HepG2 (cell line): ENCODE measurements around the gene PRR36. TPM values are rescaled to one million over a fixed set of nuclear protein-coding genes. Genes with fewer than 3 reads are reported as not detected.

Experiments
- BCL6 ChIP-seq: IDR thresholded peaks from 2 replicates; pipeline ENCODE4 v1.6.1; 2016; ENCODE audit warnings: missing genetic modification reagents, missing compliant biosample characterization
- HDAC2 ChIP-seq: sonication (generic); formaldehyde crosslinking; IDR thresholded peaks from 2 replicates; pipeline ENCODE4 v1.4.0; 2020; ENCODE audit warnings: missing genetic modification reagents
- NCOA5 ChIP-seq: sonication (generic); formaldehyde crosslinking; IDR thresholded peaks from 2 replicates; pipeline ENCODE4 v1.4.0; 2020; ENCODE audit warnings: missing genetic modification reagents
- XRCC5 ChIP-seq: fragments of 200-400 bp; formaldehyde crosslinking; optimal IDR thresholded peaks from 2 replicates; pipeline ENCODE3; 2017; ENCODE audit warnings: mild to moderate bottlenecking, low read length
- ZFYVE20 ChIP-seq: sonication (generic); formaldehyde crosslinking; IDR thresholded peaks from 2 replicates; pipeline ENCODE4 v1.8.0; 2023; ENCODE audit warnings: low read depth, mild to moderate bottlenecking, moderate library complexity, missing genetic modification reagents, borderline replicate concordance
- ZNF20 ChIP-seq: sonication (generic); formaldehyde crosslinking; IDR thresholded peaks from 2 replicates; pipeline ENCODE4 v1.4.0; 2020; ENCODE audit warnings: mild to moderate bottlenecking, moderate library complexity, missing genetic modification reagents
- ZNF350 ChIP-seq: sonication (generic); formaldehyde crosslinking; IDR thresholded peaks from 2 replicates; pipeline ENCODE4 v1.4.0; 2020; ENCODE audit warnings: mild to moderate bottlenecking, low read depth, missing genetic modification reagents, borderline replicate concordance
- ZNF441 ChIP-seq: sonication (generic); formaldehyde crosslinking; IDR thresholded peaks from 2 replicates; pipeline ENCODE4 v1.7.0; 2021; ENCODE audit warnings: missing genetic modification reagents, borderline replicate concordance
- ZNF589 ChIP-seq: sonication (generic); formaldehyde crosslinking; conservative IDR thresholded peaks from 2 replicates; pipeline ENCODE4 v1.8.0; 2022; ENCODE audit warnings: mild to moderate bottlenecking, moderate library complexity, missing genetic modification reagents
- ZSCAN25 ChIP-seq: sonication (generic); formaldehyde crosslinking; IDR thresholded peaks from 2 replicates; pipeline ENCODE4 v1.8.0; 2022; ENCODE audit warnings: mild to moderate bottlenecking, missing genetic modification reagents
- polyA plus RNA-seq, 8 experiments: library from polyadenylated mRNA; depleted of rRNA in 3 of 8; stranded (reverse) in 7 of 8; unstranded in 1 of 8; fragments of >200 nt; fragmentation: Illumina TruSeq in 4 of 8; extraction: Trizol in 4 of 8; gene quantifications; 2 replicates each; pipeline versions ENCODE4 v1.2.1 to v1.2.3, GENCODE V29; 2011 to 2016; ENCODE audit warnings: low read depth in 4 of 8, missing spikeins in 1 of 8, mixed read lengths in 1 of 8; ENCODE audit not compliant: insufficient read depth in 1 of 8
- total RNA-seq, 5 experiments: library from RNA; depleted of rRNA; stranded (reverse); fragments of >200 nt; fragmentation: Illumina TruSeq; extraction: Trizol; gene quantifications; 2 replicates each; pipeline ENCODE4 v1.2.3, GENCODE V29; 2016; ENCODE audit warnings: low read depth in 1 of 5
- TF ChIP-seq, protein P1 (sequence below): fragments of 450-650 bp; IDR thresholded peaks from 2 replicates; pipeline ENCODE4 v1.6.1; 2016
- TF ChIP-seq, protein P2 (sequence below): sonication (generic); formaldehyde crosslinking; IDR thresholded peaks from 2 replicates; pipeline ENCODE4 v1.4.0; 2020; ENCODE audit warnings: missing genetic modification reagents
- TF ChIP-seq, protein P3 (sequence below): IDR thresholded peaks from 2 replicates; pipeline ENCODE4 v1.6.1; 2016; ENCODE audit warnings: low read depth, borderline replicate concordance
- TF ChIP-seq, protein P4 (sequence below): sonication (generic); formaldehyde crosslinking; IDR thresholded peaks from 2 replicates; pipeline ENCODE4 v1.4.0; 2020; ENCODE audit warnings: mild to moderate bottlenecking, low read depth, missing genetic modification reagents
- TF ChIP-seq, protein P5 (sequence below): sonication (generic); formaldehyde crosslinking; IDR thresholded peaks from 2 replicates; pipeline ENCODE4 v1.8.0; 2022; ENCODE audit warnings: missing genetic modification reagents, low read depth, mild to moderate bottlenecking, borderline replicate concordance
- TF ChIP-seq, protein P6 (sequence below): IDR thresholded peaks from 2 replicates; pipeline ENCODE4 v1.6.1; 2016; ENCODE audit warnings: low read depth, missing genetic modification reagents, missing compliant biosample characterization

Gene PRR36
- total and polyA plus RNA-seq, 2 of the 13 experiments (the other 11 are each of a cell fraction or from before 2014, with no cell fraction given) = 0.07 to 0.17 TPM

DNA sequence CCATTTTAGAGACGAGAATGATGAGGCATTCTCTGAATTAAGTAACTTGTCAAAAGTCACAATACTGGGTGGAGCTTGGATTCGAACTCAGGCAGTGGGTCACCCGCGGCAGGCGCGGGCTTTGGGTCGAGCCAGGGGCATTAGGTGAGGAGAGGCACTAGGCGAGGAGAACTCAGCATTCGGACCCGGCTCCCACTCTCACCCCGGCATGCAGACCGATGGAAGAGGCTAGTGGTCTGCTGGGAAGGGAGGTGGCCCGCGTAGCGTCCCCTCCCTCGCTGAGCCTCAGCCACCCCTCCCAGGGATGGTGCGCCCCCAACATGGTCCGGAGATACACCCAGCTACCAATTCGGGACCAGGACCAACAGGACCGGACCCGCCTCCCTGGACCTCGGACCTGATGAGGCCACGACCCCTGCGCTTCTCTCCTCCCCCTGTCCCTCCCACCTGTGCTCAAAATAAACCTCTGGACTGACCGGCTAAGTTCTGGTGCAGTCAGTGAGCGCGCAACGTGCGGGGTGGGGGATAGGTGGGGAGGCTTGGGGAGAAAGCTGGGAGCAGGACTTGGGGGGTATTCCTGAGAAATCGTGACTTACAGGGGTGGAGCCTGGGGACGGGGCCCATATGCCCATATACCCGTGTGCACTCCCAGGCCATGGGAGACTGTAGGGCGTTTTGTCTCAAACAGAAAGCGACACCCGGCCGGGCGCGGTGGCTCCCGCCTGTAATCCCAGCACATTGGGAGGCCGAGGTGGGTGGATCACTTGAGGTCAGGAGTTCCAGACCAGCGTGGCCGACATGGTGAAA is 44.6 kb upstream of the PRR36 start (continued):
- TF ChIP-seq, protein P1, sequence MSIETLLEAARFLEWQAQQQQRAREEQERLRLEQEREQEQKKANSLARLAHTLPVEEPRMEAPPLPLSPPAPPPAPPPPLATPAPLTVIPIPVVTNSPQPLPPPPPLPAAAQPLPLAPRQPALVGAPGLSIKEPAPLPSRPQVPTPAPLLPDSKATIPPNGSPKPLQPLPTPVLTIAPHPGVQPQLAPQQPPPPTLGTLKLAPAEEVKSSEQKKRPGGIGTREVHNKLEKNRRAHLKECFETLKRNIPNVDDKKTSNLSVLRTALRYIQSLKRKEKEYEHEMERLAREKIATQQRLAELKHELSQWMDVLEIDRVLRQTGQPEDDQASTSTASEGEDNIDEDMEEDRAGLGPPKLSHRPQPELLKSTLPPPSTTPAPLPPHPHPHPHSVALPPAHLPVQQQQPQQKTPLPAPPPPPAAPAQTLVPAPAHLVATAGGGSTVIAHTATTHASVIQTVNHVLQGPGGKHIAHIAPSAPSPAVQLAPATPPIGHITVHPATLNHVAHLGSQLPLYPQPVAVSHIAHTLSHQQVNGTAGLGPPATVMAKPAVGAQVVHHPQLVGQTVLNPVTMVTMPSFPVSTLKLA = no peak
- TF ChIP-seq, protein P2, sequence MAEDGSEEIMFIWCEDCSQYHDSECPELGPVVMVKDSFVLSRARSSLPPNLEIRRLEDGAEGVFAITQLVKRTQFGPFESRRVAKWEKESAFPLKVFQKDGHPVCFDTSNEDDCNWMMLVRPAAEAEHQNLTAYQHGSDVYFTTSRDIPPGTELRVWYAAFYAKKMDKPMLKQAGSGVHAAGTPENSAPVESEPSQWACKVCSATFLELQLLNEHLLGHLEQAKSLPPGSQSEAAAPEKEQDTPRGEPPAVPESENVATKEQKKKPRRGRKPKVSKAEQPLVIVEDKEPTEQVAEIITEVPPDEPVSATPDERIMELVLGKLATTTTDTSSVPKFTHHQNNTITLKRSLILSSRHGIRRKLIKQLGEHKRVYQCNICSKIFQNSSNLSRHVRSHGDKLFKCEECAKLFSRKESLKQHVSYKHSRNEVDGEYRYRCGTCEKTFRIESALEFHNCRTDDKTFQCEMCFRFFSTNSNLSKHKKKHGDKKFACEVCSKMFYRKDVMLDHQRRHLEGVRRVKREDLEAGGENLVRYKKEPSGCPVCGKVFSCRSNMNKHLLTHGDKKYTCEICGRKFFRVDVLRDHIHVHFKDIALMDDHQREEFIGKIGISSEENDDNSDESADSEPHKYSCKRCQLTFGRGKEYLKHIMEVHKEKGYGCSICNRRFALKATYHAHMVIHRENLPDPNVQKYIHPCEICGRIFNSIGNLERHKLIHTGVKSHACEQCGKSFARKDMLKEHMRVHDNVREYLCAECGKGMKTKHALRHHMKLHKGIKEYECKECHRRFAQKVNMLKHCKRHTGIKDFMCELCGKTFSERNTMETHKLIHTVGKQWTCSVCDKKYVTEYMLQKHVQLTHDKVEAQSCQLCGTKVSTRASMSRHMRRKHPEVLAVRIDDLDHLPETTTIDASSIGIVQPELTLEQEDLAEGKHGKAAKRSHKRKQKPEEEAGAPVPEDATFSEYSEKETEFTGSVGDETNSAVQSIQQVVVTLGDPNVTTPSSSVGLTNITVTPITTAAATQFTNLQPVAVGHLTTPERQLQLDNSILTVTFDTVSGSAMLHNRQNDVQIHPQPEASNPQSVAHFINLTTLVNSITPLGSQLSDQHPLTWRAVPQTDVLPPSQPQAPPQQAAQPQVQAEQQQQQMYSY = no peak
- TF ChIP-seq ZNF441 (peak; percentile 46; the same call in 1 of the 2 replicates), ZSCAN25 (CRISPR knock-in tag) (peak; percentile 50; the same call in 1 of the 2 replicates), ZNF589 (CRISPR knock-in tag) (no peak), BCL6 (CRISPR knock-in tag) (no peak), HDAC2 (CRISPR knock-in tag) (peak; percentile 35), ZNF20 (no peak), XRCC5 (peak; percentile 44), NCOA5 (CRISPR knock-in tag) (no peak), ZFYVE20 (CRISPR knock-in tag) (no peak), ZNF350 (CRISPR knock-in tag) (no peak)
- TF ChIP-seq, protein P3, sequence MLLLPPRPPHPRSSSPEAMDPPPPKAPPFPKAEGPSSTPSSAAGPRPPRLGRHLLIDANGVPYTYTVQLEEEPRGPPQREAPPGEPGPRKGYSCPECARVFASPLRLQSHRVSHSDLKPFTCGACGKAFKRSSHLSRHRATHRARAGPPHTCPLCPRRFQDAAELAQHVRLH (CRISPR knock-in tag) = 0 out of 2 replicates have a peak, but pooled peaks have one; percentile 47
- TF ChIP-seq, protein P4, sequence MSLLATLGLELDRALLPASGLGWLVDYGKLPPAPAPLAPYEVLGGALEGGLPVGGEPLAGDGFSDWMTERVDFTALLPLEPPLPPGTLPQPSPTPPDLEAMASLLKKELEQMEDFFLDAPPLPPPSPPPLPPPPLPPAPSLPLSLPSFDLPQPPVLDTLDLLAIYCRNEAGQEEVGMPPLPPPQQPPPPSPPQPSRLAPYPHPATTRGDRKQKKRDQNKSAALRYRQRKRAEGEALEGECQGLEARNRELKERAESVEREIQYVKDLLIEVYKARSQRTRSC (CRISPR knock-in tag) = no peak
- TF ChIP-seq, protein P5, sequence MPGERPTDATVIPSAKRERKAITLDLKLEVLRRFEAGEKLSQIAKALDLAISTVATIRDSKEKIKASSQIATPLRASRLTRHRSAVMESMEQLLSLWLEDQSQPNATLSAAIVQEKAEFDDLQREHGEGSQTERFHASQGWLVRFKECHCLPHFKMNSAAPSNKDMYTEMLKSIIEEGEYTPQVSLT (CRISPR knock-in tag) = no peak
- TF ChIP-seq, protein P6, sequence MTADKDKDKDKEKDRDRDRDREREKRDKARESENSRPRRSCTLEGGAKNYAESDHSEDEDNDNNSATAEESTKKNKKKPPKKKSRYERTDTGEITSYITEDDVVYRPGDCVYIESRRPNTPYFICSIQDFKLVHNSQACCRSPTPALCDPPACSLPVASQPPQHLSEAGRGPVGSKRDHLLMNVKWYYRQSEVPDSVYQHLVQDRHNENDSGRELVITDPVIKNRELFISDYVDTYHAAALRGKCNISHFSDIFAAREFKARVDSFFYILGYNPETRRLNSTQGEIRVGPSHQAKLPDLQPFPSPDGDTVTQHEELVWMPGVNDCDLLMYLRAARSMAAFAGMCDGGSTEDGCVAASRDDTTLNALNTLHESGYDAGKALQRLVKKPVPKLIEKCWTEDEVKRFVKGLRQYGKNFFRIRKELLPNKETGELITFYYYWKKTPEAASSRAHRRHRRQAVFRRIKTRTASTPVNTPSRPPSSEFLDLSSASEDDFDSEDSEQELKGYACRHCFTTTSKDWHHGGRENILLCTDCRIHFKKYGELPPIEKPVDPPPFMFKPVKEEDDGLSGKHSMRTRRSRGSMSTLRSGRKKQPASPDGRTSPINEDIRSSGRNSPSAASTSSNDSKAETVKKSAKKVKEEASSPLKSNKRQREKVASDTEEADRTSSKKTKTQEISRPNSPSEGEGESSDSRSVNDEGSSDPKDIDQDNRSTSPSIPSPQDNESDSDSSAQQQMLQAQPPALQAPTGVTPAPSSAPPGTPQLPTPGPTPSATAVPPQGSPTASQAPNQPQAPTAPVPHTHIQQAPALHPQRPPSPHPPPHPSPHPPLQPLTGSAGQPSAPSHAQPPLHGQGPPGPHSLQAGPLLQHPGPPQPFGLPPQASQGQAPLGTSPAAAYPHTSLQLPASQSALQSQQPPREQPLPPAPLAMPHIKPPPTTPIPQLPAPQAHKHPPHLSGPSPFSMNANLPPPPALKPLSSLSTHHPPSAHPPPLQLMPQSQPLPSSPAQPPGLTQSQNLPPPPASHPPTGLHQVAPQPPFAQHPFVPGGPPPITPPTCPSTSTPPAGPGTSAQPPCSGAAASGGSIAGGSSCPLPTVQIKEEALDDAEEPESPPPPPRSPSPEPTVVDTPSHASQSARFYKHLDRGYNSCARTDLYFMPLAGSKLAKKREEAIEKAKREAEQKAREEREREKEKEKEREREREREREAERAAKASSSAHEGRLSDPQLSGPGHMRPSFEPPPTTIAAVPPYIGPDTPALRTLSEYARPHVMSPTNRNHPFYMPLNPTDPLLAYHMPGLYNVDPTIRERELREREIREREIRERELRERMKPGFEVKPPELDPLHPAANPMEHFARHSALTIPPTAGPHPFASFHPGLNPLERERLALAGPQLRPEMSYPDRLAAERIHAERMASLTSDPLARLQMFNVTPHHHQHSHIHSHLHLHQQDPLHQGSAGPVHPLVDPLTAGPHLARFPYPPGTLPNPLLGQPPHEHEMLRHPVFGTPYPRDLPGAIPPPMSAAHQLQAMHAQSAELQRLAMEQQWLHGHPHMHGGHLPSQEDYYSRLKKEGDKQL (CRISPR knock-in tag) = no peak
